Iris pigment epithelial cell (primary cell): ENCODE data around the gene C22orf39.
"Not testable (repeated sequence)": the region's sequence is repeated elsewhere in the genome, so short reads cannot be mapped to it uniquely, and the experiment has no call there.

ENCODE experiments used
- DNase-seq: peaks from one replicate; pipeline ENCODE4 v3.0.0-alpha.2; 2011; ENCODE audit warnings: low read depth

Gene C22orf39

DNA sequence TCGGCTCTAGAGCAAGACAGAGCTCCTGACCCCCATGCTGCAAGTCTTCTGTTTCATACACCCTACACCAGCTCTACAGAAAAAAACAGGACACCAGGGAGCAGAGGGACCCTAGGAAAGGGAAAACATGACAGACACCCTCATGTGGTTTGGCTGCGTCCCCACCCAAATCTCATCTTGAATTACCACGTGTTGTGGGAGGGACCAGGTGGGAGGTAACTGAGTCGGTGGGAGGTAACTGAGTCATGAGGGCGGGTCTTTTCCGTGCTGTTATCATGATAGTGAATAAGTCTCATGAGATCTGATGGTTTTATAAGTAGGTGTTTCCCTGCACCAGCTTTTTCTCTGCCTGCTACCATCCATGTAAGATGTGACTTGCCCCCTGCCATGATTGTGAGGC, 6.6 kb upstream of the C22orf39 start:
- no peak for DNase-seq

DNA sequence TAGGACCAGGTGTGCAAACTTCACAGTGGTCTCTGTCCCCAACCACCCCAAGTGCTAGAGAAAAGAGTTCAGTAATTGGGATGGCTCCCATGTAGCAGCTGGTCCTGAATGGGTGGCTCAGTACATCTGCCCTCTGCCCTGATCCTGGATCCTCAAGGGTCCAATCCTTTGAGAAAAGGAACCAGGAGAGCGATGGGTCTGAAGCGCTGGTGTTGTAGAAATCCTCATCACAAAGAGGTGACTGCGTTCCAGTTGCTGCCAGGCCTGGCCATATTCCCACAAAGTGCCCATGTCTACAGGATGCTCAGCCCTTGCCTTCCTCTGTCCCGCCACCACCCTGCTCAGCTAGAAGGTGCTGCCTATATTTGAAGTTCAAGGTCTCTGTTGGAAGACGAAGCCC, 6.2 kb upstream of the C22orf39 start:
- no peak for DNase-seq

DNA sequence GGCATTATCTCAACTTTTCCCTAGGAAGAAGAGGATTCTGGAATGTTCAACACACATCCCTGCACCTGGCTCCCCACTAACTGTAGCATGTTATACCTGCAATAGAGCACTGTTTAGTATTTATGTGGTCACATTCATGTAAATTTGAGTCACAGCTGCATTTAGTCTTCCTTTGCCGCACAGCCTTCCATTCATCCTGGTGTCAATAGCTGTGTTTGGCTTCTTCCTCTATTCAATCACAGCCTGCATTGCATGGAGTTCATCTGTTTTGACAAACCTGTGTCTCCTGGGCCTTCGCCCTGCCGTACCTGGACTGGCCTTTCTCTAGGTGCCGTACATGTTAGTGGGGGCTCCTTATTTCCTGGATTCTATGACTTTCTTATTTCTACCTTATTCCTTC, 4.1 kb upstream of the C22orf39 start:
- DNase-seq, result no peak

DNA sequence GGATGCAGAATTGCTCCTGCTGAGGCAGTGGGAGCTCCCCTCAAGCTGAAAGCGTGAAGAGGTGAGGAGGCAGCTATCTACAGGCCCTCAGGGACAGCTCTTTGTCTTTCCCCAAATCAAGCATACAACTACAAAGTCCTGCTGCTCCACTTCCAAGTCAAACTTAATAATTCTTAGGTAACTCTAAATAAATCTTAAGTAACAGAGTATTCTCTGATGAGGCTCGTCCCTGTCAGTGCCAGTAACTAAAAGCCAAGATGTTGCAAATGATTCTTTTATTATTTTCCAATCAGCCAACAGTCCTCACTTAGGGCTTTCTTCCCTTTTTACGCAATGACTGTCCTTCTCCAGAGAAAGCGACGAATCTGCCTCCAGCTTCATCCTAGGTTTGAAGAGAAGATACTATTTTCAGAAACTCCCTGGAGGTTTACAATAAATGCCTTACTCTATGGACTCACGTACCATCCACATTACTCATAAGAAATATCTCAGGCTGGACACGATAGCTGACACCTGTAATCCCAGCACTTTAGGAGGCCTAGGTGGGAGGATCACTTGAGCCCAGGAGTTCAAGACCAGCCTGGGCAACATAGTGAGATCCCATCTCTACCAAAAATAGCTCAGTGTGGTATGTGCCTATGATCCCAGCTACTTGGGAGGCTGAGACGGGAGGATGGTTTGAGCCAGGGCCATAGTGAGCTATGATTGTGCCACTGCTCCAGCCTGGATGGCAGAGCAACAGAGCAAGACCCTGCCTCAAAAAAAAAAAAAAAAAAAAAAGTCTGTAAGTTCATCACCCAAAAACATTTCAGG, 3.1 kb upstream of the C22orf39 start:
- no peak for DNase-seq

DNA sequence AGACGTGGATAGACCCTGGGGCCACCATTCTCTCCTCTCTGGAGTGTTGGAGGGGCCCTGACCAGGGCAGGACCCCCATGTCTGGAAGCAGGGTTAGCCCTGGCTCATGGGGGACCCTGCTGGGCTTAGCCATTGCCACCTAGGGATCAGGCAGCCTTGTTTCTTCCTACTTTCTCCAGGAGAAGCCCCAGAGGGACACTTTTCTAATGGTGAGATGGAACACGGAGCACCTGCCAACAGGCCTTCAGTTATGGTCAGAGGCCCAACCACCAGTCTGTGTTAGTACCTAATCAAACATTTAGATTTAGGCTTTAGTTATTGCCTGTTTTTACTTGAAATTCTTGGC, 1.9 kb upstream of the C22orf39 start:
- no peak for DNase-seq

DNA sequence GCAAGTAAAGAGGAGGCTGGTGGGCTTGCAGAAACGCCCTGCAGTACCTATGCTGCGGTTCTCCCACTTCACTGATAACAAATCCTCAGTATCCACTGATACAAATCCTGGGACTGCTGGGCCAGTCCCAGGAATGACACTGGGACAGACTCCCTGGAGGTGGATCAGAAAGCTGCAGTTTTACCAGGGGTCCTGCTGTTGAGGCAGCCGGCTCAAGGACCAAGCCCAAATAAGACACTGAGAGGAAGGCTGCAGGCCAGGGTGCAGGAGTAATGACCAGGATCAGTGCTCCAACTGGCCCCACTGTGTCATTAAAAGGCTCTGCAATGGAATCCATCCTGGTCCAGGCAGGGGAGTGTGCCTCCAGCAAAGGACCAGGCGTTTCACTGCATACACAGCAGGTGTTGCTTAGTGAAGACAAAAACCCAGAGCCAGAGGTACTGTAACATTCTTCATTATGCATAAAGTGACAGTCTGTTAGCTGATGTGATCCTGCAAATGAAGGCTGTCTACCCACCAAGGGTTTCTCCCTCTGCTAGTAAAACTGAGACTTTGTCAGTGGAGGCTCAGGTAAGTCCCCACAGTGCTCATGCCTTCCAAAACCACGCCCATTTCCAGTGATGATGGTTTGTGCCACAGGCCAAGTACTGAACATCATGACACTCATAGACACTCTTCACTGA, 1.4 kb upstream of the C22orf39 start:
- no peak for DNase-seq

DNA sequence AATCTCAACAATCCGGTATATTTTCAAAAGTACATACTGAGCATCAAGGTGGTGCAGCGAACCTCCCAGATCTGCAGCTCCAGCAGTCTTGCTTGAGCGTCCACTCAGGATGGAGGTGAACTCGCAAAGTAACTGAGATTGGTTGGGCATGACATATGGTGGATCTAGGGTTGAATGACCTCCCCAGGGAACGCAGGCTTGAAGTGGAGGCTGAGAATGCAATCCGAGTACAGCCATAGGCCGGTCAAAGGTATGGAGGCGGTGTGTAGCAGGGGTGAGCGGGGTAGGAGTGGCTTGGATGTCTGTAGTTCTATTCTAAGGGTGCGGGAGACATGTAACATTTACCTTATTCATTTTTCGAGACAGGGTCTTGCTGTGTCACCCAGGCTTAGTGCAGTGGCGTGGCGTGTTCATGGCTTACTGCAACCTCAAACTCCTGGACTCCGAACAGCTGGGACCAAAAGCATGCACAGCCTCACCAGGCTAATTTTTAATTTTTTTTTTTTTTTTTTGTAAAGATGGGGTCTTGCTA, 631 bp upstream of the C22orf39 start:
- peak; percentile 83 for DNase-seq

DNA sequence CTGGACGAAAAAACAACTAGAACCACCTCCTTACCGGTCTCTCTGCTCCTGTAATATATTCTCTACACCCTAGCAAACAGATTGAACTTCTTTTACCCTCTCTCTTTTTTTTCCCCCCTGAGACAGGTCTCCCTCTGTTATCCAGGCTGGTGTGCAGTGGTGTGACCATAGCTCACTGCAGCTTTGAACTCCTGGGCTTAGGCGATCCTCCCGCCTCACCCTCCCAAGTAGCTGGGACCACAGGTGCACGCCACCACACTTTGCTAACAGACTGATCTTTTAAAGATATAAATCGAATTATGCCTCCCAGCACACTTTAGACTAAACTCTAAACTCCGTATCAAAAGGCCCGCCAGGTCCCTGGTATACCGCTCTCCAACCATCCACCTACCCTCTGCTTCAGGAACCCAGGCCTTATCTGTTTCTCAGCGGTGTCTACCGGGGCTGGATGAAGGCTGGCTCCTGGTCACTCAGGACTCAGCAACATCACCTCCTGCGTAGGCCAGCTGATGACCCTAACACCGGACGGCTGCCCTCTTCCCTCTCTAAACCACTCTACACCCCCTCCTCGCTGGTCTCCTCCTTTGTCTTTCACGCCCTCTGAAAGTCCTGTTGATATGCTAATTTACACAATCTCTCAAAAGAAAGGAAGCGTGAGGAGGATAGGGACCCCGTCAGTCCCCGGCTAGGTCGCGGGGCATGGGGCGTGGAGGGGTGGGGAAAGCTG, 745 bp downstream of the C22orf39 start:
- peak; percentile 20 for DNase-seq

DNA sequence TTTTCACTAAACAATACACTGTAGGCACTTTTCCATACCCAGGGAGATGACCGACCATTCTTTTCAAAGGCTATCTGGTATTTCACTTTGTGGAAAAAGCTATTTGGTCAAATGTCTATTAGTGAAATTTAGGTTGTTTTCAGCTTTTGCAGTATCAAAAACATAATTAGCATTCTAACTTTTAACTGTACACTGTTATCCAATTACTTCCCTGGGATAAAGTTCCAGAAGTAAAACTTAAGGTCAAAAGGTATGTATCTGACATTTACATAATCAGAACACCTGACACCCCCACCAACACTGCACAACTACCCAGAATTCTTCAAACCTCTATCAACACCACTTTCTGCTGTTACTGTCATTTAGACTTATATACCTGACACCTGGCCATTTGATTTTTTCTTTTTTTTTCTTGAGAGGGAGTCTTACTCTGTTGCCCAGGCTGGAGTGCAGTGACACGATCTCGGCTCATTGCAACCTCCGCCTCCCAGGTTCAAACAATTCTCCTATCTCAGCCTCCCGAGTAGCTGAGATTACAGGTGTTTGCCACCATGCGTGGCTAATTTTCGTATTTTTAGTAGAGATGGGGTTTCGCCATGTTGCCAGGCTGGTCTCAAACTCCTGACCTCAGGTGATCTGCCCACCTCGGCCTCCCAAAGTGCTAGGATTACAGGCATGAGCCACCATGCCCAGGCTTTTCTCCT, 2.1 kb downstream of the C22orf39 start:
- not testable (repeated sequence) for DNase-seq

DNA sequence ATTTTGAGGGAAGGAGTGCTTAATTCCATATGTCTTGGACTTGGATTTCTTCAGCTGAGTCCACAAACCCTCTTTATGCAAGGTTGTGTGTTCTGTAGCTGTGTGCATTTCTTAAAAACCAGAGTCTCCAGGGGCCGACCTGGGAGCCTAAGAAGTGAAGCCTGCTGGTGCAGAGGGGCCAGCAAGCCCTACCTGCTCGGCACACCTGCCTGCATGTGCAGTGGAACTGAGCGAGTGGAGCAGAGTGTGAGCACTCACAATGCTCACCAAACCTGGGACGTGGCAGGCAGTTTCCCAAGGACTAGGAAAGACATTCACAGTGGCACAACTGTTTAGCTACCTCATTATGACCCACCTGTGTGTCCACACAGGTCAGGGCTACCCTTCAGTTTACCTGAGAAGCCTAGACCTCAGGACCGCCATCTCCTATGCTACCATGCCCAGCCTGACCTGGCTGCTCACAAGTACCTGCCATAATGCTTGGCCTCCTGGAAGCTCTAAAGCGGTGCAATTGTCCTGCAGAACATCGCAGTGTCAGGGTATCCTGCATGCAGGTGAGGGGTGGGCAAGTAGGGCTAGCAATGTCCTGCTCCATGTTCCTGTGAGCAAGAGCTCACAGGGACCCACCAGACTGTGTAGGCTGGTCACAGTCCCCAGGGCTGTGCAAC, 3.8 kb downstream of the C22orf39 start:
- no peak for DNase-seq

DNA sequence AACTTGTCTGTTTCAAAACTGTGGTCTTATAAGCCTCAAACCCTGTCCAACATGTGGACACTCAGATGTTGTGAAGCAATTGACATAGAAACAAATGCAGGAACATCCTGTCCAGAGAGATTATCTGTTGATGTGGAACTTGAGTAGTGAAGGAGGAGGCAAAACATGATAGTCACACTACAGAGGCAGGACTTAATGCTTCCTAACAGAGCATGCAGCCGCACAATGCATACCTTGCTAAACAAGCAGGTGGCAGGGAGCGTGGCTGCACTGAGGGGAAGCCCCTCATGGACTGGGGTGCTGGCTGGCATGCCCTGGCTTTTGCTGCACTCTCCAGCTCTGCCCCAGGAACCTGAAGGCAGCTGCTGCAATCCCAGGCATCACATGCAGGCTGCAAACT, 5.3 kb downstream of the C22orf39 start:
- peak; percentile 59 for DNase-seq

DNA sequence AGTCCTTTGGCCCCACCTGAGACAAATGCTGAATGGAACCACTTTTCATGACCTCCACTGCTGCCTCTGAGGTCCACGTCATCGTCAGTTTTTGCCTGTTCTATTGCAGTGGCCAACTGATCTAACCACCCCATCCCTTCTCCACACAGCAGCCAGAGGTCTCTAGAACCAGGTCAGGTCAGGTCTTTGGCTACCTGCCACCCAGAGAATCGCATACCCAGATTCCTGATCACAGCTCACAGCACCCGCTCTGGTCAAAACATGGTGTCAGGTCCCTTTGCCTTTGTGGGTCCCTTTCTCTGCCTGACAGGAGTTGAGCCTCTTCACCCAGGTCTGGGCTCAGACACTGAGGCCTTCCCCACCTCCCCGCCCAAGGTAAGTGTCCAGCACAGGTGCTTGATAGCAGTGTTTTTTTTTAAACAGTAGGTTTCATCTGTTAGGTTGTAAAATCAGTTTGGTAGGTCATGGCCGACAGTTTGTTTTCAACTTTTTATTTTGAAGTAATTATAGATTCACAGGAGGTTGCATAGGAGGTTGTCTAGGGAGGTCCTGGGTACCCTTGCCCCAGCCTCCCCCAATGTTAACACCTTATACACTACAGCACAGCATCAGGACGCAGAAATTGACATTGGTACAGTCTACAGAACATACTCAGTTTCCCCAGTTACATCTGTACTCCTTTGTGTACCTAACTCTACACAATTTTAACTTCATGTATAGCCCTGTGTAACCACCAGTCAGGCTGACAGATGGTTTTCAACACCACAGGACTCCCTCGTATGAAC, 6.9 kb downstream of the C22orf39 start:
- no peak for DNase-seq

DNA sequence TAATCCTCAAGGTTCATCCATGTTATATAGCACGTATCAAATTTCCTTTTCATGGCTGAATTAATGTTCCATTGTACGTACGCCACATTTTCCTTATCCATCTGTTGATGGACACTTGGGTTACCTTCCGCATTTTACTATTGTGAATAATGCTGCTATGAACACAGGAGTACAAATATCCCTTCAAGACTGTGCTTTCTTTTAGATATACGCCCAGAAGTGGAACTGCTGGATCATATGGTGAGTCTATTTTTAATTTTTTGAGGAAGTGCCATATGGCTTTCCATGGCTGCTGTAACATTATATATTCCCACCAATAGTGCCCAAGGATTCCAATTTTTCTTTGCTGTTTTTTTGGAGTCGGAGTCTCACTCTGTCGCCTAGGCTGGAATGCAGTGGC, 9.2 kb downstream of the C22orf39 start:
- DNase-seq, result no peak

DNA sequence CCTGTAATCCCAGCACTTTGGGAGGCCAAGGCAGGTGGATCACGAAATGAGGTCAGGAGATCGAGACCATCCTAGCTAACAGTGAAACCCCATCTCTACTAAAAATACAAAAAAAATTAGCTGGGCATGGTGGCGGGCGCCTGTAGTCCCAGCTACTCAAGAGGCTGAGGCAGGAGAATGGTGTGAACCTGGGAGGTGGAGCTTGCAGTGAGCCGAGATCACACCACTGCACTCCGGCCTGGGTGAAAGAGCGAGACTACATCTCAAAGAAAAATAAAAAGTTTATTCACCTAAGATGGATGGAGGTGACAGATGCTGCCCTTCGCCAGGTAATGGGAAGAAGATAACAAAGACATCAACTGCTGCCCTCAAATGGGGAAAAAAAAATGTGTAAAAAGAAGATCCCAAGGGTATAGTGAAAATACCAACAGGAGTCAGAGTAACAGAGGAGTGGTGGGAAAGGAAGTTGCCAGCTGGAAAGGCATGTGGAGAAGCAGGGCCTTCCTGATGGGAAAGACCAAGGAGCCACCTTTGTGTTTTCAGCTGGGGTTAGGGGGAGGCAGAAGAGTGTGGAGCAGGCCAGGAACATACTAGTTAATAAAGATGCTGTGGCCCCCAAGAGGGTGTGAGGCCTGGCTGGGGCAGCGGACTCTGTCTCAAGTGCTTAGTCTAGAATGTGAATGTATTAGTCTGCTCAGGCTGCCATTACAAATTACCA, 10.9 kb downstream of the C22orf39 start:
- DNase-seq, result not testable (repeated sequence)

DNA sequence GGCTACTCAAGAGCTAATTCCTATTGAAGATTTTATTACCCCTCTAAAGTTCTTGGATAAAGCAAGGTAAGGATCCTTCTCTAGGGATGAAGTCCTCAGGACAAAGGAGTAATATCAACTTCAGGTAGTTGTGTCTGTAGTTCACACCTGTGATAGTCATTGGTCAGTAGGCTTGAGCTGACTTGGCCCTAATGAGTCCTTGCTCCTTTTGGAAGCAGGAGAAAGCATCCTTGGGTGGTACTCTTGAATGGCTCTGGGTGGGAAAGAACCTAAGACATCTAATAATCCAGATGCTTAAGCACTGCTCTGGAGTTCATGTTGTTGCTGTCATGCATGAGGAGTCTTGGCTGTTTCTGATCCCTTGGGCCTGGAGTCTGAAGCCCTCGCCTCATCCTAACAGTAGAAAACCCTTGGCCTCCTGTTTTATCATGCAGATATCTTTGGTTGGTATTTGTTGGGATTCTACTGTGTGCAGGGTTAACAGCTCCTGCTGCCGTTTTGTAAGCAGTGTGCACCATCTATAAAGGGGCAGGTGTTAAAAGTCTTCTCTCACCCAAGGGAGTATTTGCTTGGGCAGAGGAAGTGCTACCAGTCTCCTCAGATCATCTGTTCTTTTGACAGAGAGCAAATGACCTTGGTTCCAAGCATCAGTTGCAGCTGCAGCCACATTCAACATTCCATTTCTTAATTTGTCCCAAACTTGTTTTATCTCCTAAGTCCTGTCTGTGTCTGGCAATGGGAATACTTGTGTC, 12.5 kb downstream of the C22orf39 start:
- DNase-seq, result no peak

DNA sequence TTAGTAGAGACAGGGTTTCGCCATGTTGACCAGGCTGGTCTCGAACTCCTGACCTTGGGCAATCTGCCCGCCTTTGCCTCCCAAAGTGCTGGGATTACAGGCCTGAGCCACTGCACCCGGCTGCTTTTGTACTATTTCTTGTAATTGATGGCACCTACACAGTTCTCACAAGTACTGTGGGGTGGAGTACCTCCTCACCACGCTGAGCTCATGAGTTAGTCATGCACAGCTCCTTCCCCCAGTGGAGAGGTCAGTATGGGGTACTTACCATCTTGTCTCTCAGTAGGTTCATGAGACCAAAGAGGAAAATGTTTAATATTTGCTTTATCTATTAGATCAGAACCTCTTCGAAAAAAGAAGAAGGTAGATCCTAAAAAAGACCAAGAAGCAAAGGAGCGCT, 13.1 kb downstream of the C22orf39 start:
- peak; percentile 15 for DNase-seq

DNA sequence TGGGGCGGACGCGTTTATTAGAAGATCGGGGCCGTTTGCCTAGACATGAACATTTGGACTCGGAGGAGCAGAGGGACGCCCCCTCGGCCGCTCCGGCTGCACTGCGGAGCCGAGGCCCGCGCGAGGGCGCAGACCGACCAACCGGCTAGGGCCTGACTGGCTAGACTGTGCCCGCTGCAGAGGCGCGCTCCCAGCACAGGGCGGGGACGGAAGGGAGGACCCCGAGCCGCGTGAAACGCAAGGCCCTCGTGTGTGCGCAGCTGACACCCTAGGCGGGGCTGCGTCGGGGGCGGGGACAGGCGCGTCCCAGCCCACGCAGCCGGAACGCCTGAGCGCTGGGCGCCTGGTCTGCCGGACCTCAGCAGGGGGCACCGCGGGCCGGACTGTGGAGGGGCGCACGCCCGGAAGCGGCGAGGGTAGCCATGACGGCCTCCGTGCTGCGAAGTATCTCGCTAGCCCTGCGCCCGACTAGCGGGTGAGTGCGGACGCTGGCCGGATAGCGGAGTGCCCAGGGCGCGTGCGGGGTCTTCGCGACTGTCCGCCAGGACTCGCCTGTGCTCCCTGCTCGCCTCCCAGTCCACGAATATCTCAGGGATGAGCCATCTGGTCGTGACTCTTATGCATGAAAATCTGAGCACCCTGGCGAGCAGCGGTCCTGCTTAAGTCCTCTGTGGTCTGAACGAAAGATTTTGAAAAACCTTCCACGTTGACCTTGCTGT, 15.2 kb downstream of the C22orf39 start, which contains the start of gene MRPL40:
Gene MRPL40 (plus strand): TSS at position 413 of the 719 bp plus-strand sequence. CDS start 10 bp downstream, at position 423.
- peak; percentile 96 for DNase-seq

DNA sequence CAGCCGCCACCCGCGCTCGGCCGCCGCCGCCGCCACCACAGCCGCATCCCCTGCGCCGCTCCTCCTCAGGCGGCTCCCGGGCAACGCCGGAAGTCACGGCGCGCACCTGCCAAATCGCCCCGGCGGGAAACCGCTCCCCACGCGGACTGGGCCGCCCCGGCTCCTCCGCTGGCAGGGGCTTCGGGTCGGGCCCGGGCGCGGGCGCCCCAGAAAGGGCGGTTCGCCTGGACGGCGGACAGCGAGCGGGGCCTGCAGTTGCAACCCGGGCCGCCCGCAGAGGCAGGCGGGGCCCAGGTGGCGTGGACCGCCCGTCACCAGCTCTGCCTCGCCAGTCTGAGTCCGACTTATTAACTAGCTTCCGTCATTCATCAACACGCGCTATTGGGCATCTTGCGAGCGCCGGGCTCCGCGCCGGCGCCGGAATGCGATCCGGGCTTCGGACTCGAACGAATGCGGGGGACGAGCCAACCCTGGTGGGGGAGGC, 15.8 kb downstream of the C22orf39 start, which contains the start of gene HIRA:
Gene HIRA (minus strand): TSS at position 85 of the 484 bp plus-strand sequence. CDS start 257 bp downstream, outside the sequence.
- DNase-seq, result peak; percentile 82
